Astrocyte of the cerebellum (primary cell): ENCODE data around the gene FYCO1.

Experiments used
- DNase-seq: peaks from one replicate; pipeline ENCODE4 v3.0.0-alpha.2; 2011; ENCODE audit warnings: low read depth
- H3K4me3 ChIP-seq: 2 replicates; pipeline ENCODE4 v1.5.1; 2011; ENCODE audit warnings: mild to moderate bottlenecking, low read depth, low read length, moderate library complexity
- CTCF ChIP-seq: IDR thresholded peaks from 2 replicates; pipeline ENCODE4 v1.5.1; 2012; ENCODE audit warnings: low read length, low read depth, moderate library complexity, mild to moderate bottlenecking; ENCODE audit errors: missing control alignments
- in situ Hi-C: cut with HindIII; loops from 2 replicates; pipeline ENCODE4 v1.10.0; 2017; ENCODE audit warnings: low sequenced_read_pairs

The FYCO1 gene

GRCh38 chr3:45943207-45943846, 52.3 kb downstream of the FYCO1 start, which contains the start of gene CXCR6:
TSS of gene CXCR6 (plus strand) at chr3:45943464. CDS start at chr3:45946482, 3,018 bp downstream.
- TF ChIP-seq CTCF = no peak
- in situ Hi-C loops = loop anchor here (25.0 kb wide), 1 partner anchor 144 kb away; no protein-coding TSS in a partner anchor
- no peak within 1 kb of the TSS for H3K4me3 ChIP-seq
- DNase-seq = no peak

GRCh38 chr3:45942051-45942825, 53.4 kb downstream of the FYCO1 start:
- H3K4me3 ChIP-seq = no peak overlapping the region
- no peak for TF ChIP-seq CTCF
- DNase-seq = no peak
- in situ Hi-C loops = loop anchor here (25.0 kb wide), 1 partner anchor 145 kb away; no protein-coding TSS in a partner anchor

GRCh38 chr3:45940781-45941365, 54.8 kb downstream of the FYCO1 start:
- TF ChIP-seq CTCF = no peak
- no peak overlapping the region for H3K4me3 ChIP-seq
- in situ Hi-C loops = loop anchor here (25.0 kb wide), 1 partner anchor 146 kb away; no protein-coding TSS in a partner anchor
- DNase-seq = no peak

GRCh38 chr3:45940004-45940780, 55.4 kb downstream of the FYCO1 start:
- in situ Hi-C loops = loop anchor here (25.0 kb wide), 1 partner anchor 147 kb away; no protein-coding TSS in a partner anchor
- no peak for TF ChIP-seq CTCF
- DNase-seq = no peak
- no peak overlapping the region for H3K4me3 ChIP-seq

- no peak for DNase-seq
- in situ Hi-C loops = loop anchor here (25.0 kb wide), 1 partner anchor 148 kb away; no protein-coding TSS in a partner anchor
- H3K4me3 ChIP-seq = no peak overlapping the region
- TF ChIP-seq CTCF = no peak
Observed at GRCh38 chr3:45939341-45939771, 56.3 kb downstream of the FYCO1 start.

GRCh38 chr3:45938864-45939263, 56.8 kb downstream of the FYCO1 start:
- in situ Hi-C loops = loop anchor here (25.0 kb wide), 1 partner anchor 148 kb away; no protein-coding TSS in a partner anchor
- peak; percentile 87 for DNase-seq
- H3K4me3 ChIP-seq = no peak overlapping the region
- TF ChIP-seq CTCF = peak; percentile 89
